GM21737 (cell line): Measurements from ENCODE around the gene GBX1.

ENCODE experiments used
- ATAC-seq: cut with Tn5 transposase; IDR thresholded peaks from one replicate; pipeline ENCODE4 v1.9.1; 2021; ENCODE audit warnings: mild to moderate bottlenecking, moderate library complexity; ENCODE audit not compliant: unreplicated experiment

GBX1 gene

DNA sequence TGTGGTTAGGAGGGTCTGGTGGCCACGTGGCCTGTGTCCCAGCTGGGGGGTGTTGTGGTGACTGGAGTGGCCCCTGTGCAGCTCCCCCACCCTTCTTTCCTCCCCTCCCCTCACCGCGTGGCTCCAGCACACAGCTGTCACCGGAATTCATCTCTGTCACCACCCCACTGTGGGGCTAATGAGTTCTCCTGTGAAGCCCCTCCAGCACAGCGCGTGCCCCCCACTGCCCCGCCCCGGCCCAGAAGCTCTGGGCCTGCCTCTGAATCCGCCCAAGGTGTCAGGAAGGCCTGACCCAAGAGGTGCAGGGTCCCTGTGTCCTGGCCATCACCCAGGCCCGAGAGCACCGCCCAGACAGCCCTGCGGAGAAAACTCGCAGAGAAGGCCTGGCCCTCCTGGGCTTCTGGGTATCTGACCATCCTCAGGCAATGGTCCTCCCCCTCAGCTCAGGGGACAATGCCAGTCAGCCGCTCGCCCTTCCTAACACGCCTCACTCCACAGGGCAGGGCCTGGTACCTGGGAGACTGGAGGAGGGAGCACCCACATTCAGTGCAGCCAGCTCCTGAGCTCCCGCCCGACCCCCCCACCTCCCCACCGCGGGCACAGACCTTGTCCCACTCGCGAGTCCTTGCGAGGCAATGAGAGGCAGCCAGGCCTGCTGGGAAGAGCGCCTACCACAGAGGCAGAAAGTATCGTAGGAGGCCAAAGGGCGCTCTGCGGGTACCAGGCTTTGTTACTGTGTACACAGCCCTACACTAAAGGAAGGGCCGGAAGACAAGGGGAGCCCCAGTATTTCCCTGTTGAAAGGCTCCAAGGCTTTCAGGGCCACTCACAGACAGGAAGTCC lies 38.2 kb downstream of the GBX1 start:
- no peak for ATAC-seq

DNA sequence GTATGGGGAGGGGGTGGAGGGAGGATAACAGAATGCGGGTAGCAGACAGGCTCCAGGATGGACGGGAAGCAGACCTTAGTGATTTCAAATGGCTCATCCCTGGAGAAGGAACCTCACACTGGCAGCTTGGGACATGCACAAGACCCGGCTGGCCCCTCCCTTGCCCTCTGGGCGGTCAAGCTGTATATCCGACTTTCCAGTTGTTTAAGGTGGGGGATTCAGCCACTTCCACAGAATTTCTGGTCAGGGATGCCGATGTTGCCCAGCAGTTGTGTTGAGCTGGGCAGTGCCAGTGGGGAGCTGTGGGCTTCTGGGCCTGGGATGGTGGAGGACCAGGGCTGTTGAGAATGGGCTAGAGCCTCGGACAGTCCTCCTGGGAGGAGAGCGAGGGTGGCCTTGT lies 38.8 kb downstream of the GBX1 start:
- ATAC-seq: no peak

DNA sequence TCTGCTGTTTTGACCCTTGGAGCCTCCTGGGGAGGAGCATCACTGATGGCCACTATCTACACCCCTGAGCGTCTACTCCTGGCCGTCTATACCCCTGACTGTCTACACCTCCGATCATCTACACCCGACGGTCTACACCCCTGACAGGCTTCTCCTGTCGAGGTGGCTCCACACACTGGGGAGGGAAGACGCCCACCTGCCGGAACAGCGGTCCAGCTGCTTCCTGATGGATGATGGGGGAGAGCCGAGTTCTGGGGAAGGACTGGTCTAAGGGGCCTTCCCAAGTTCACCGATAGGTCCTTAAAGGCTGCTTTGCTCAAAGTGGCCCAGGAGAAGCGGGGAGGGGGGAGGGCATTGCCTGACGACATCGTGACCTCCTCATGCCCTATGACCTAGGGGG lies 39.4 kb downstream of the GBX1 start:
- no peak for ATAC-seq

DNA sequence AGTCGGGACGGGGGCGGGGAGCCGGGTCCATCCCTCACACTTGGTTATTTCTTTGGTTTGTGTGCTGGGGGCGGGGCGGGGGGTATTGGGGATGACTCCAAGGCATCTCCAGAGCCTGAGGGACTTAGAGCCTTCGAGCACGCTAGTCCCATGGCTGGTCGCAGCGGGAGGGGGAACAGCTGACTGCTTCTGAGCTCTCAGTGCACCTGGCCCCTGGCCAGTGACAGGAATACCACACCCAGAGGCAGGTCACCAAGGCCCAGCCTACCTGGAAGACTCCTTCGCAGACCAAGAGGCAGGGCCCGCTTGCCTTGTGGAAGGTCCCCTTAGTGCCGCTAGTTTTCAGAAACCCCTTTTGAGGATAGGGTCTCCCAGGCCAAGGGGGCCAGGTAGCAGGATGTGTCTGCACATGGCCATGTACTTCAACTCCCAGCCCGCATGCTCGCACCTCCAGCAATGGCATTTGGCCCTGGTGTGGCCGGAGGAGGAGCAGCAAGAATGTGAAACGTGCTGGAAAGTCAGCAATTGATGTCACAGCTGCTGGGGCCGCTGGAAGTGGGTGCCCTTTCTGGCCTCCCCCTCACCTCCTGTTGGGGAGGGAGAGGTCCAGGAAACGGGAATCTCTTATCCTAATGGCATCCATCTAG lies 40.9 kb downstream of the GBX1 start:
- no peak for ATAC-seq

DNA sequence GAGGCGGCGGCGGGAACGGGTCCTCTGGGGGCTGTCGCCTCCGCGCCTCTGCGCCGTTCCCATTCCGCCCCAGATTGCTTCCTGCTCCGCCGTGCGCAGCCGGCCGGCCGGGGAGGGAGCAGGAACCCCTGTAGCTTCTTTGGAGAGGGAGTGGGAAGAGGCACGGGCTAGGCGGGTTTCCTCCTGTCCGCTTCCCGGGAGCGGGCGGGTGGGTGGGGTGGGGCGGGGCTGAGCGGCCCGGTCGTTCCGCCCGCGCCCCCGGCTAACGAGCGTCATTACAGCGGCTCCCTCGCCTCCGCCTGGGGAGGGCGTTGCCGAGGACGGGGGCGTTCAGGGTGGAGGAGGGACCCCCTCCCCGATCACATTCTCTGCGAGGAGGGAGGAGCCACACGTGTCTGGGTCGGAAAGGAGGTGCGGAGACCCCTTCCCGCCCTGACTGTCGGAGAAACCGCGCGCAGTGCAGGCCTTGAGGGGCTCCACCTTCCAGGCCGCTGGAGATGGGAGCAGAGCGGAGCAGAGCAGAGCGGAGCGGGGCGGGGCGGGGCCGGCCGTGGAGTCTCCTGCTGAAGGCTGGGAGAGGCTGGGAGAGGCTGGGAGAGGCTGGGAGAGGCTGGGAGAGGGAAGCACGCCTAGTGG lies 41.5 kb downstream of the GBX1 start:
- no peak for ATAC-seq

GRCh38 chr7:151125470-151125845 lies 42.0 kb downstream of the GBX1 start:
- no peak for ATAC-seq

GRCh38 chr7:151124899-151125399 lies 42.5 kb downstream of the GBX1 start:
- ATAC-seq: no peak

DNA sequence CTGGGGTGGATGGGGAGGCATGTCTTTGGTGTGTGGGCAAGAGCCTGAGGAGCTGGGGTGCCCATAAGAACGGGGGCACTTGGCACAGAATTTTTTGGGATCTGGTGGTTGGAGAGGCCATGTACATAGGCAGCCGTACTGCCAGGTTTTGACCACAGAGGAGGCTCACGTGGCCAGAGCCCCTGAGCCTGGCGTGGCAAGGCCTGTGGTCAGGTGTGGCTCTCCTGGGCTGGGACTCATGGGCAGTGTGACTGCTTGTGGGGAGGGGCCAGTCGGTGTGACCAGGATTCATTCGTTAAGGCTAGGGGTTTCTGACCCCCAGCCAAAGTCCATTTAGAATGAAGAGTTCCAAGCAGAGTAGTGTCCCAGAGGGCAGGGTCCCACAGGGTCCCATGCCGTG lies 43.0 kb downstream of the GBX1 start:
- no peak for ATAC-seq

GRCh38 chr7:151123822-151124464 lies 43.6 kb downstream of the GBX1 start:
- peak; percentile 55 for ATAC-seq

DNA sequence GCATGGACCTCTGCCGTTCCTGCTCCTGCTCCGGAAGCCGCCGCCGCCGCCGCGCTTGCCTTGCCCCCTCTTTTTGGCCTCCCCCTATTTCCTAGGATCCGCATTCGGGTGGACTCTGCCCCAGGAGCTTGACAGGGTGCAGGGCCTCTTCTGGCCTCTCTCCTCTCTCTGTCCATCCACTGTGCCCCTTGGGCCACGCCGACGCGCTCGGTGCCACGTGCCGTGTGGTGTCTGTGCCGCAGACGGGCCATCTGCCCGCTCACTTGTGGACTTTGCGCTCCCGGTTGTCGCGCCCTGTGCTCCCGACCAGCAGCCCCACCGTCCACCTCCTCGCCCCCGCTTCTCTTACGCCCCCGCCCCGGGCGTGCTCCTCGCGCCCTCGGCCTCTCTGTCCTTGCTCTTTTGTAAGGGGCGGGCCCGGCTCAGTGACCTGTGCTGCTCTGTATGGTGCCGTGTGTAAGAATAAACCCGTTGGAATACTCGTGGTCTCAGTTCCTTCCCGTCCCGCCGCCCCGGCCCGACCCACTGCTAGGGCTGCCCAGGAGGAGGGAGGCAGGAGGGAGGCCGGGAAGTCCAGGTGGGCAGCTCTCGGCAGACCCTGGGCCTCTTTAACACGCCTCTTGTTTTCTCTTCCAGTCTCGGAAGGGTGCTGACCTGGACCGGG lies 44.2 kb downstream of the GBX1 start:
- ATAC-seq: no peak

- no peak for ATAC-seq
Measured at GRCh38 chr7:151122796-151123157, 44.7 kb downstream of the GBX1 start.

GRCh38 chr7:151122276-151122675 lies 45.2 kb downstream of the GBX1 start:
- ATAC-seq: no peak

DNA sequence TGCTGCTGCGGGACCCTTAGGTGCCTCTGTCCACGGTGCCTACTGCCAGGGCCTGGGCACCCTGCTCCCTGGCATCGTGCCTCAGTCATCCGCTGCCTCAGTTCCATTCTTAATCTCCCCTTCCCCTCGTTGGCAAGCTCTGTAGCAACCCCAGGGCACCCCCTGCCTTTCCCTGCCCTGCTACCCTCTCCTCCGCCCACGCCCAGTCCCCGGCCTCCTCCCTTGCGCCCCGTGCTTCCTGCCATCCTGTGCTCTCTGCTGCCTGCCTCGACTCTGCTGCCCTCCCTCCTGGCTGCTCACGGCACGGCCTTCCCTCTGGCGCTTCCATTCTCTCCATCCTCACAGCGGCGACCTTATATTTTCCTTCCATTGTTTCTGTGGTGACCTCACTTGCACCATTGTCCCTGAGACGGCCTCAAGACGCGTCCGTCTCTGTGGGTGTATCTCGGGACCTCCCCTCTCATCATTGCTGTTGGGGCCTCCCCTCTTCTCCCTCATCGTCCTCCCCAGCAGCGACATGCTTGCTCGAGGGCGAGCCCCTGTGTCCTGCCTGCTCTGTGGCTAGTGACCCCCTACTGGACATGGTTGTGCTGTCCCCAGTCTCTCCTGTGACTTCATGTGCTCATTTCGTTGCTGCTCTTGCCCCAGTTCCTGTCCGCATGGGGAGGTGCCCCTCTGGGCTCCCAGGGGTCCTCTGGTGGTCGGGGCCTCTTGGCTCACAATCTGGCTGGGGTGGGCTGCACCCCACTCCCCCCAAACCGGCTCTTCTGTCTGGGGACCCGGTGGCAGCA lies 45.9 kb downstream of the GBX1 start:
- no peak for ATAC-seq

DNA sequence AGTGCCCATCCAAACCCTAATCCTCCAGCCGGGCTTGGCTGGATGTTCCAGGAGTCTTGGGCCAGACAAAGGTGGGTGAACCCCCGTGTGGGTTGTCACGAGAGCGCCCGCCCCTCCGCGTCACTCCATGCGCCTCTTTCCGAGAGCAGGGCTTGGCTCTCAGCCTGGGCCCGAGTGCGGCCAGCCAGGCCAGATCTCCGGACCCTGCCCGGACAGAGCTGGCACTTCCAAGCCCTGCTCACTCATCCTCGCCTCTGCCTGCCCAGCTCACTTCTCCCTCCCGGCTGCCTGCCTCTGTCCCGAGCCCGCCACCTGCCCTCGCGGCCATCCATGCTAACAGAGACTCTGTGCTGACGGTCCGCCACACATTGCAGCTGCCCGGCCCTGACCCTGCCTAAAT lies 46.6 kb downstream of the GBX1 start:
- ATAC-seq: no peak

DNA sequence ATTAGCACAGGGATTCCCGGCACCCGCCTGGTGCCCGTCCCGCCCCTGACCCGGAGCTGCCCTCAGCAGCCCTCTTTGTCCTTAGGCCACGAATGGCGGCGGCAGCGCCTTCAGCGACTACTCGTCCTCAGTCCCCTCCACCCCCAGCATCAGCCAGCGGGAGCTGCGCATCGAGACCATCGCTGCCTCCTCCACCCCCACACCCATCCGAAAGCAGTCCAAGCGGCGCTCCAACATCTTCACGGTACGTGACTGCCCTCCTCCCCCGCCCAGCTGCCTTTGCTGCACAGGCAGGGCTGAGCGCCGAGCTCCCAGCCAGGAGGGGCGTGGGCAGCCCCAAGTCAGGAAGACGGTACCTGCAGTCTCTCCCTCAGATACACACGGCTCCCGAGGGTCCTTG lies 47.6 kb downstream of the GBX1 start:
- ATAC-seq: no peak

- no peak for ATAC-seq
Measured at GRCh38 chr7:151119055-151119415, 48.5 kb downstream of the GBX1 start.

- ATAC-seq: no peak
Measured at GRCh38 chr7:151118108-151119054, 49.1 kb downstream of the GBX1 start.

GRCh38 chr7:151117565-151117964 lies 49.9 kb downstream of the GBX1 start:
- no peak for ATAC-seq
